Activated T-helper 9 cell treated with anti-CD3 and anti-CD28 coated beads, Interleukin-2, amount 50 U/mL, for 16 hours (primary cell): ENCODE results near the gene BANP.
"Not testable (repeated sequence)": the region's sequence is repeated elsewhere in the genome, so short reads cannot be mapped to it uniquely, and the experiment has no call there.

ENCODE experiments used
- DNase-seq: peaks from one replicate; pipeline ENCODE4 v3.0.0-alpha.2; 2020; ENCODE audit warnings: low read depth

BANP gene

DNA sequence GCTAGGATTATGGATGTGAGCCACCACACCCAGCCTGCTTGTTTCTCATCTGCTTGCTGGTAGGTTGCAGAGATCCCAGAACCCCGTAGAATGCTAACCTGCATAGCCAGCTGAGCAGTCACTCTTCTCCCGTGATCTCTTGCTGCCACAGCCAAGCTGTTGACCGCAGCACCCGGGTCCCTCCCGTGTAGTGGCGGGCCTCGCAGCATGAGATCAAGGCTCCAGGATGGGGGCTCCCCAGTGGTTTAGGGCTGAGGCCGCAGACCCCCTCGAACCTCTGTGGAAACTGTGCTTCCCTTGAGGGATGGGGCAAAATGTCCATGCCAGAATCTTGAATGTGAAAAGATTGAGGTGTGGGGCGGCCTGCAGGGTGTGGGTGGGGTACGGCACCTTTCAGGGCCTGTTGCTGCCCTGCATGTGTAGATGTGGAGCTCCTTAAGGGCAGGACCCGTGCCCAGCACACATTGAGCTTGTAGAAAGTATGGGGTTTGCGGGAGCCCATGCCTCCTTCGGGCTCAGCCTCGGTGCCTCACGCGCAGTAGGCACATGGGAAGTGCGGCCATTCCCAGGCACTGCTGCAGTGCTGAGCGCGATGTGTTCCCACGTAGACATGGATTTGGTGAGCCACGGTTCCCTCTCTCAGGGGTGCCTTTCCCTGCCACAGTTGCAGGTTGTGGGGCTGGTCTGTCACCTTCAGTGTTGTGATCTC, 99.9 kb downstream of the BANP start:
- DNase-seq: no peak

DNA sequence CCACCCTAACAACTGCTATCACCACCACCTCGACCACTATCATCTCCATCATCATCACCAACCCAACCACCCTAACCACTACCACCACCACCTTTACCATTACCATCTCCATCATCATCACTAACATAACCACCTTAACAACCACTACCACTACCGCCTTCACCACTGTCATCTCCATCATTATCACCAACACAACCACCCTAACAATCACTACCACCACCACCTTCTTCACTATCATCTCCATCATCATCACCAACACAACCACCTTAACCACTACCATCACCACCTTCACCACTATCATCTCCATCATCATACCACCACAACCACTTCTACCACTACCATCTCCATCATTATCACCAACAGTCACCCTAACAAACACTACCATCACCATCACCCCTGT, 101.4 kb downstream of the BANP start:
- no peak for DNase-seq

DNA sequence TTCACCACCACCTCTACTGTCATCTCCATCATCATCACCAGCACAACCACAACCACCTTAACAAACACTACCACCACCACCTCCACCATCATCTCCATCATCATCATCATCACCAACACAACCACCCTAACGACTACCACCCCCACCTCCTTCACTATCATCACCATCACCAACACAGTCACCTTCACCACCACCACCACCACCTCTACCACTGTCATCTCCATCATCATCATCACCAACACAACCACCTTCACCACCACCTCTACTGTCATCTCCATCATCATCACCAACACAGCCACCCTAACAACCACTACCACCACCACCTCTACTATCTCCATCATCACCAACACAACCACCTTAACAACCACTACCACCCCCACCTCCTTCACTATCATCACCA, 102.2 kb downstream of the BANP start:
- not testable (repeated sequence) for DNase-seq

DNA sequence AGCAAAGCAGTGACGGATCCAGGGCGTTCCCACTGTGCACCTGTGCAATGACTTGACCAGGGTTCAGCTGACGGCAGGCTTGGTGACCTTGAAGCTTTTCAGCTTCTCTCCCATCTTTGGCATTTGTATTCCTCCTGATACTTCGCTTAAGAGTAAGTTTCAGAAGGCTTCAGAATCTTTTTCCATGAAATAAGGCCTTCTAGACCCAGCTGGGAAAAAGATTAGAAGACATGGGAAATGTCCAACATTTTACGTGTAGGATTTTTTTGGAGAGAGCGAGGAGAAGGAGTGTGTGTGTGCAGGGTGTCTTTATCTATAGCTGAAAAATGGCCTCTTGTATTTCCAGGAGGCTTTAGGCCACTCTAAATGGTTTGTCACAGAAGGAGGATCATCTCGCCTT, 104.1 kb downstream of the BANP start:
- no peak for DNase-seq

DNA sequence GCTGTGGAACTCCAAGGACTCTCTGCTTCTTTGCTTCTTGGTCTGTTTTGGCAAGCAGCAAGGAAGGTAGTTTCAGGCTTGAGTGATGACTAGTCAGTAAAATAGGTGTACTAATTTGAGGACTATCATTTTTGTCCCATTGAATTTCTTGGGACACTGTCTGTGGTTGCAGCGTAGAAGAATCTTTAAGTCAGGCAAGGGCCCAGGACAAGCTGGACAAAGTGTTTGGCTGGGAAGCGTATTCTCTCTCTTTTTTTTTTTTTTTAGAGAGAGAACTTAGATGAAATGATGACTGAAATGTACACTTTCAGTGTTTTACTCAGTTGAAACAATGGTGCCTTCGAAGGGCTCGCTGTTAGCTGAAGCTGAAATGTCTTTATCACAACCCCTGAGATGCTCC, 105.0 kb downstream of the BANP start:
- no peak for DNase-seq

DNA sequence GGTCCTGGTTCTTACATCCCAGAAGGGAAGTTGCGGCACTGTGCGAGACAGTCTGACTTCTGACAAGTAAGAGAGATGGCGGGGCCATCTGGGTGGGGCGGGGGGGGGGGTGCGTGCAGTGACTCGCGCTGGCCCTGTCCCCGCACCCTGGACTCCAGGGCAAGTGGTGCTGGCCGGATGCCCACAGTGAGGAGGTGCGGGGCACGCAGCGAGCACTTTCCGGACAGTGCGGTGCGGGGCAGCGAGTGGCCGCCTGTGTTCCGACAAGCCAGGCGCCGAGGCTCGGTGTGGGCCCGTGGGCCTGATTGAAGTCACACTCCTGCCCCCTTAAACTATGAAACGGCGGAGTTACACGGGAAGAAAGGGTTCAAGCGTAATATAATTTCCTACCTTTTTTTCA, 106.4 kb downstream of the BANP start:
- no peak for DNase-seq

DNA sequence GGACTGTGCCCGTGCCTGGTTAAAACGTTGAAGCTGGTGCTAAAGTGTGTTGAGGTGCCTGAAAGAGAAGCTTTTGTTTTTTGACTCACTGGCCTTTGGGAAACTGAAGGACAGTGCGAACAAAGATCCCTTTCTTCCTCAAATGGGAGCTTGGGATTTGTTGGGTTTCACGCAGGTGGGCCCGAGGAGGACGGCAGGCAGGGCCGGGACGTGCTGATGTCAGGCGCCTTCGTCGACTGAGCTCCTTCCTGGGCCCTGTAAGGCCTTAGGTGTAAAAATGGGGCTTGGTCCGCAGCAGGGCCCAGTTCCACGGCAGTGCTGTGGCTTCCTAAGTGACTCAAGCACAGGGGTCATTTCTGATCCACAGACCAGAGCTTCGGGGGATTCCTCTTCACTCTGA, 106.9 kb downstream of the BANP start:
- no peak for DNase-seq

DNA sequence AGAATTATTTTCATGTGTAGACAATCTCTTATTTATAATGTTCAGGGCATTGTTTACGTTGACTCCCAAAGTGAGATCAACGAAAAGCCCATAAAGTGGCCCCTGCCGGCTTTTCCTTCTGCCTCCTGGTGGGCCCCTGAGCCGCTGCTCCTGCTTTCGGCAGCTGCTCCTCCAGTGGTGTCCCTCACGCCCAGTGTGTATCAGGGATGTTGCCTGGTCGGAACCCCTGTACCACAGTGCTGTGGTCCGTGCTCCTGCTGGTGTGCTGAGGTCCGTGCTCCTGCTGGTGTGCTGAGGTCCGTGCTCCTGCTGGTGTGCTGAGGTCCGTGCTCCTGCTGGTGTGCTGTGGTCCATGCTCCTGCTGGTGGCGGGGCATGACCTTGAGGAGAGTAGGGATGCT, 107.6 kb downstream of the BANP start:
- DNase-seq: no peak

DNA sequence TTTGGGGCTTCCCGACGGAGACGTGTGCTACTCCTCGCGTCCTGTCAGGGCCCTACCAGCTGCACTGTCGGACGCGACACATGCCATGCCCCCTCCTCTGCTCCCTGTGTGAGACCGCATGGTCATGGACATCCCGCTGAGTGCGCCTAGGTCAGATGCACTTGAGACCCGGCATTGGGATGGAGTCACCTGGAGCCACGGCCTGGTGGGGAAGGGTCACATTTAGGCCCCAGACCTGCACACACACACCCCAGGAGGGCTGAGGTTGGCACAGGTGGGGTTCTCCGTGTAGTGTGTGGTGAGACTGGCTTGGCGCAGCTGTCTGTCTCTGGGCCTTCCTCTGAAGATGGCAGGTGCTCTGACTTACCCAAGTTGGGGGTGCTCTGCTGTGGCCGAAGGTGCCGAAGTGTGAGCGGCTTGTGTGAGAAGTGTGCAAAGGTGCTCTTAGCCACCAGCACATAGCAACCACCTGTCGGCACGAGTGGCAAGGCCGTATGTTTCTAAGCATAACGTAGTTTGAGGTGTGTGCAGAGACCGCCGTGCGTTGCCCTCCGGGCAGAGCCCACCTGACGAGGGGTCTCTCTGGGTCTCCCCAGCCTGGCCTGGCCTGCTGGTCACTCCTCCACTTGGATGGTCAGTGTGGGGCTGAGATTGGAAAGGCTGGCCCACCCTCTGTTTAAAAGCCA, 108.6 kb downstream of the BANP start:
- DNase-seq: no peak

DNA sequence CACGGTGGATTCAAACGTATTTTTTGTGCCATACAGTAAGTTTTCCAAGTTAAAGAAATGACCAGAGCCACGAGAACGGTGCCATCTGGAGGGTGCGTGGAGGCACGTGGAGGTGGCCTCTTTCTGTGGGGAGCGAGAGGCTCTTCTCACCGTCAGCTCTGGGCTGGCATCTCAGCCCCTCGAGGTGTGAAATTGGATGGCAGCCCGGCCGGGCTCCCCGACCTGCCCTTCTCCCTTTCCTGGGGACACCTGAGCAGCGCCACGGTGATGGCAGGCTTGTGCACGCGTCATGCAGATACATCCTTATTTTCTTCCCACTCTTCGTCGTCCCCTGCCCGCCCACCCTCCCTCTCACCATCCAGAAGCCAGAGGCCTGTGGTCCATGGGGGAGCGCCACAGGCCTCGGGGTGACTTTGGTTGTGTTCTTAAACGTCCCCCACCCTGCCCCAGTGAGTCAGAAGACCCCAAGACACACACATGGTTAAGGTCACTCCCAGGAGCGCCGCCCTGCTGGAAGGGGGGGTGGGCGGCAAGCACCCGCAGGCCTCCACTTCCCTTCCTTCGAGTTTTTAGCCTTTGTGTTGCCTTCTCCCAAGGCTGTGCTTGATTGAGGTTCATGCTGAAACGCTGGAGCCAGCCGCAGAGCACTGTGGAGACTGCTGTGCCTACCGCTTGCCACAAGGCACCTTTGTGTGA, 109.4 kb downstream of the BANP start:
- DNase-seq: no peak

DNA sequence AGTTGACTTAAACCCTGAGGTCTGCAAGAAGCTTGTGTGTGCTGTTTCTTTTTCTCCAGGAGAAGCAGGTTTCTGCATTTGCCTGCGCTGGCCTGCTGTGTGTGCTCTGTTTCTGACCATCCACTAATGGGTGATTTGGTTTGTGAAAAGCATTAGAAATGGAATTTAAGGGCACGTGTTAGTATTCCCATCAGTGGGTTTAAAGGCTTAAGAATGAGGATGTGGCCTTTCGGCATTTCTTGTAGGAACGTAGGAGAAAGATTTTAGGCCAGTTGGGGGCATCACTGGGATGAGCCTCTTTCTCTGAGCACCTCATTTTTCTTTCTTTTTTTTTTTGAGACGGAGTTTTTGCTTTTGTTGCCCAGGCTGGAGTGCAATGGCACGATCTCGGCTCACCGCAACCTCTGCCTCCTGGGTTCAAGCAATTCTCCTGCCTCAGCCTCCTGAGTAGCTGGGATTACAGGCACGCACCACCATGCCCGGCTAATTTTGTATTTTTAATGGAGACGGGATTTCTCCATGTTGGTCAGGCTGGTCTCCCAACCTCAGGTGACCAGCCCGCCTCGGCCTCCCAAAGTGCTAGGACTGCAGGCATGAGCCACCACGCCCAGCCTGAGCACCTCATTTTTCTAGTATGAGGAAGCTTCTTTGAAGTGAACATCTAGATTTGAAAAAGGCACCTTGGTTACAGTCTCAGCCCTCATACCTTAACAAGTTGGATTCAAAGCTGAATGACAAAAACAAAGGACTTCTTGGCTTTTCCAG, 110.3 kb downstream of the BANP start:
- no peak for DNase-seq

DNA sequence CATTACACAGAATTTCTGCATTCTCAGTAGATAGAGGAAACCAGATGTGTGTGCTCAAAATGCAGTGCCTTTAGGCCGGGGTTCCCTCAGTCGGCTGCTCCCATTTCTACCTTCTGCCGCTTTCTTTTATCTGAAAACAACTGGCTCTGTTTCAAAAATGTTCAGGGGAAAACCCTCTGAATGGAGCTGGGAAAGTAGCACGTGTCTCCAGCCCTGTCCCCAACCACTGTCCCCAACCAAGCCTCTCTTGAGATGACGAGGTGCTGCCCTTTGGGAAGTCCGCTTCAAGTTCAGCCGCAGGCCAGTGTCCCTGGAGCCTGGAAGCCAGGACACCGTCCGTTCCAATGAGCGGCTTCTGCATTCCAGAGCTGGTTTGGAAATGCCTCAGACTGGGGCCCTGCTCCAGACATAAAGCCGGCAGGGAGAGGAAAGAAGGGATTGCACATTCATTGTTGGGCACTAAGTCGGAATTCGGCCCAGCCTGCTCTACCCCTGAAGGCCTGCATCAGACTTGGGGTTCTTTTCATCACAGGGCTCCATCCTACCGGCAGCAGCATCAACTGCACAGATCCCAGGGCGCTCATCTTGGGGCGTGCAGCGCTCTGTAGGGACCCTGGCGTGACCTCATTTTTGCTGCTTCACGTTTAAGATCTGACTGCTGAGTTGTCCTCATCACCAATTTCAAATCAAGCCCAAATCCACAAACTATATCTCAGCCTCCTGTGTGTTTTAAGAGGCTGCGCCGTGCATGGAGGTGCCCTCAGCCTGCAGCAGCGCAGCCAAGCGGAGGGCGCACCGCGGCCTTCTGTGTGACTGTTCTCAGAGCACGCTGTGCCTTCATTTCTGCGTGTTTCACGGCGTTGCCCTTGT, 111.3 kb downstream of the BANP start:
- DNase-seq: no peak

DNA sequence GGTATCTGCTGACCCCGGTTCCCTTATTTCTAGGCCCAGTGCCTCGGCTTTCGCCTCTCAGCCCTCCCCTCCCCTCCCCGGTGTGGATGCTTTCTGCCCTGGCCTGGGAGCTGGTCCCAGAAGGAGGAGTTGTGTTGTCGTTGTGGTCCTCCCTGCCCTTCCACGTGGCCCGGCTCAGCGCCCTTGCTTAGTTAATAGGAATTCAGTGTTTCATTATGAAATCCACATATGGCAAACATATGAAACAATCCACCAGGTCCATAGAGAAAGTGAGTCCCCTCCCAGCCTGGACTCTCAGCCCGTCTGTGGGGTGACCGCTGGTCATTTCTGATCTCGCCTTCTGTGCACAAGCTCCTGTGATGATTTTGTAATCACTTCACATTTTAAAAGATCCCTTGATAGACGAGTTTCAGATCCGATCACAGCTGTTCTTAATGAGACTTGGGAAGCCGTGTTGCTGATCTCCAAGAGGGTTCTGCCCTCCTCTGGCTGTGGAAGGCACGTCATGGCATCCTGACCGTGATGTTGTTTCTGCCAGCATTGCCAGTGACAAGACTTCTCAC, 112.1 kb downstream of the BANP start:
- DNase-seq: no peak

DNA sequence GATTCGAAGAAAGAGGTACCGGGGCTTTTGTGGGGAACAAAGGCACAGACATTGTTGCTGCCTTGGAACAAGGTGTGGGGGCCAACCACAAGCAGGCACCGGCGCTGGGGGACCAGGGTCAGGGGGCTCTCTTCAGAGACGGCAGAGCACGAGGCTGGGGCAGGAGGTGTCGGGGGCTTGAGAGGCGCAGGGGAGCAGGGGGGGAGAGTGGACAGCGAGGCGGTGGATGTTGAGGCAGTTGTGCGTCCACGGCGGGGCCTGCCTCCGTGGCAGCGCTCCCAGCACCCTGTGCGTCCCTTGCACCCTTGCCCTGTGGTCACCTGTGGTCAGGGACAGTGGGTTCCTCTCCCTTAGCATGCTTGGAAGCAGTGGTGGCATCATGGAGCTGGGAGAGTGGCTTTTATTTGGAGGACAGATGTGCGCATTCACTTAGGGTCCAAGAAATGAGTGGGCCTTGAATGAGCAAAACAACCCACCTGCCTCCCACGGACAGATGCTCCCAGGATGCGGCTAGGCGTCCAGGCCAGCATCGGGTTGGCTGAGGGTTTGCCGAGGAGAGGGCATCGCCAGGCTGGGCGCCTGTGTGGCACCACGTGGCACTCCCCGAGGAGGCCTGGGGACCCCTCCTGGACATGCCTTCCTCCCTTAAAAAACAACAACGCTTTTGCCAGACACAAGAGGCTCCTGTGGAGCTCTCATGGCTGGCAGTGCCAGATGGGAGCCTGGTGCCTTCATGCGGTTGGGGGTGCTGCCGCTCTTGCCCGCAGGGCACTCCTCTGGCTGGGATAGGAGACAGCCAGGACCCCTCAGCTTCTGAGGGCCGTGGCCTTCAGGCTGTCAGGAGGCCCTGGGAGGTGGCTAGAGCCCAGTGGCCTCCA, 113.0 kb downstream of the BANP start:
- no peak for DNase-seq

DNA sequence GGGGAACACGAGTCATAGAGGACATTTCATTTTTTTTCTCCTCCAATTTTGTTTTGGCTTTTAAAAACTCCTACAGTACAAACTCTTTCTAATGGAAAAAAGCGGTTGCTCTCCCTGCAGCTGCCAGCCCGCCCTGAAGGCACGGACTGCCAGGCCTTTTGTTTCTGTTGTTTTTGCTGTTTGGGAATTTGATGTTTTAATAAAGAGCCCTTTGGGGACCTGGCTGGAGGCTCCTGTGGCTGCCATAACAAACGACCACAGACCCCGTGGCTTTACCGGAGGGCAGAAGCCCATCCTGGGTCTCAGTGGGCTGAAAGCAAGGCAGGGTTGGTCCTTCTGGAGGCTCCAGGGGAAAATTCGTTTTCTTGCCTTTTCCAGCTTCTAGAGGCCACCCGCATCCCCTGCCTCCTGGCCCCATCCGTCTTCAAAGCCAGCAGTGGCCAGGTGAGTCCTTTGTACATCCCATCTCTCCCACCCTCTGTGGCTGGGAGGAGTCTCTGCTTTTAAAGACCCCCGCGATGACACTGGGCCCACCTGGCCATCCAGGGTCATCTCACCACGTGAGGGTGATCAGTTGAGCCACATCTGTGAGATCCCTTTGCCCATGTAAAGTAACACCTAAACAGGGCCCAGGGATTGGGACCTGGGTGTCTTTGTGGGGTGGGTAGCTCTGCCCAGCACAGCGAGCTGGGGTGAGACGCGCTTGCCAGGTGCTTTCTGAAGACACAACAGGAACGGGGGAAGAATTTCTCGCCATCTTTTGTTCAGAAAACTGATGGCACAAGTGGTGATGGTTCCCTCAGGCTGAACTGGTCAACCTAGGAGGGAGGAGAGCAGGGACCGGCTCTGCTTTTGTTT, 113.9 kb downstream of the BANP start:
- no peak for DNase-seq

DNA sequence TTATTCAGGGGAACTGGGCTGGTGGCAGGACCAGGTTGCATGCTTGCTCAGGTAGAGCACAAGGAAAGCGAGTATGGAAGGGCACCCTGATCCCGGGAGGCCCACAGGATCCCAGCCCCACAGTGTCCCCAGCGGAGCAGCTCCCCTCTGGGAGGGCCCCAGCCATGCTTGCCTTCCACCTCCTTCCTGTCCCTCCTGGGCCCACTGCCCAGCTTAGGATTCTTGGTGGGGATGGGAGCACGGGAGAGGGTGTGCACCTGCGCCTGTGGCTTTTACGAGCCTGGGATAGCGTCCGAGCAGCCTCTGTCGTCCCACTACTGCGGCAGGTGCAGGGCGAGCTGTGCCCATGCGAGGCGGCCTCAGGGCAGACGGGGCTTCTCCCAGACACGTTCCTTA, 114.5 kb downstream of the BANP start:
- DNase-seq: no peak

DNA sequence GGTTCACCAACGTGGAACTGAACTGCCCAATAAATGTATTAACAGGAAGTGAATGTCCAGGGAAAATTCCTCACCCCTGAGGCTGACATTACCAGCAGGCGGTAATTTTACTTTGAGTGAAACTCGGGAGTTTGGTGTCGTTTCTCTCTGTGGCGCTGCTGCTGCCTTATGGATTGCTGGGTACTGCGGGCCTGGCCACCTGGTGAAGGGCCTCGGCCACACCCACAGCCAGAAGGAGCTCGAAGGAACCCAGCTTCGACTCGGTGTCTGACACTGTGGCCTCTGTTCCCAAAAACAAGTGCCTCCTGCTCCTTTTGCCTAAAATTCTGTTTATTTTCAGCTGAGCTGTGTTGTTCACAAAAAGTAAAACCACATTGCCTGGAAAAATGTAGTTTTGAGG, 115.0 kb downstream of the BANP start:
- DNase-seq: no peak

DNA sequence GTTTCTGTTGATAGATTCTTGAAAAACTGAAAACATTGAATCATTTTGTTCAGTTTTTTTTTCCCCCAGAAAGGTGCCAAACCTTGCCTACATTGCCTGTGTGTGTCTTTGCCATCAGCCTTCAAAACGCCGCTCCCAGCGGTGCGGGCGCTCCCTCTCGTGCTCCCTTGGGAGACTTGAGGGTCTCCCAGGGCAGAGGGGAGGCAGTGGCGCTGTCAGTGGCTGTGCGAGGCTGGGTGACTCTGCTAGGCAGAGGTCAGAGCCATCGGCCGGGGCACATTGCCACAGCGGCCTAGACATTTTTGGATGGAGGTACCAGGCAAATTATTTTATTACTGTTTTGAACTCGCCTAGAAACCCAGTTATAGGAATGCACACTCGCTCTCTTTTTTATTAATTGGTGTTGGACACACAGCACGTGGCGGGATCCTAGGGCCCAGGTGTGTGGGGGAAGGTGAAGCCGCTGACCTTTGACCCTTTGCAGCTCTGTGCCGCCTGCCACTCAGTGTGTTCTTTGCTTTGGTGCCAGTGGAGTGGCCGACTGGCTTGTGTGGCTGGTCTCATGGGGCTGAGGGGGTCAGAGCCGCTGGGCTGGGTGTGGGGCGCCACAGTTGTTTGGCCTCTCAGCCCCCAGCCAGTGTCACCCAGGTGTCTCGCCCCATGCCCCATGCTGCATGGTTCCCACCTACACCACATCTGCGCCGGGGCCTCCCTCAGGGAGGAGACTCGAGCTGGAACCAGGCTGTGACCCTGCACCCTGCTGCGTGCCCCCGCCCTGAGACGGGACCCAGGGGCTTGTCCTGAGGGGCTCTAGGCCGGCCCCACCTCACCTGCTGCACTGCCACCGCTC, 115.7 kb downstream of the BANP start:
- no peak for DNase-seq
